Measurements from ENCODE around the gene COL12A1.

Gene COL12A1

DNA sequence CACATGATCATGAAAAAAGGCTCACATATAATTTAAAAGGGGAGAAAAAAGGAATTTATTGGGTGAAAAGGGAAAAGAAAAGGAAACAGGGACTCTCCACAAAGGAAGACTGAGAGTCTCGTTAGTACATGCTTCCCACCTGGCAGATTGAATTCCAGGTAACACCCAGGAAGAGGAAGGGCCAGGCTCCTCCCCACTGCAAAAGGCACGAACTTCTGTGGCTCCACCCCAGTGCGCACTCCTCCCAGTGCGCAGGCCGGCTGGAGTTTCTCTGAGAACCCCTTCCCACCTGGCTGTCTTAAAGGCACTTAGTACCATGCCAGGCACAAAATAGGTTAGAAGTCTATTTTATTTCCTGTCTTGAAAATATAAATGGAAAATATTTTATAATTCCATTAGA is 129.8 kb downstream of the COL12A1 start:
- no peak overlapping the region for H3K4me3 ChIP-seq (ENCODE audit: low read length)
- TF ChIP-seq ZNF274 (IDR thresholded peaks at IDR 0.05; ENCODE audit: low read depth, low read length), result no peak

GRCh38 chr6:75070244-75070643 is 135.6 kb downstream of the COL12A1 start:
- no peak overlapping the region for H3K4me3 ChIP-seq (ENCODE audit: low read length)
- no peak for TF ChIP-seq ZNF274 (IDR thresholded peaks at IDR 0.05; ENCODE audit: low read depth, low read length)

DNA sequence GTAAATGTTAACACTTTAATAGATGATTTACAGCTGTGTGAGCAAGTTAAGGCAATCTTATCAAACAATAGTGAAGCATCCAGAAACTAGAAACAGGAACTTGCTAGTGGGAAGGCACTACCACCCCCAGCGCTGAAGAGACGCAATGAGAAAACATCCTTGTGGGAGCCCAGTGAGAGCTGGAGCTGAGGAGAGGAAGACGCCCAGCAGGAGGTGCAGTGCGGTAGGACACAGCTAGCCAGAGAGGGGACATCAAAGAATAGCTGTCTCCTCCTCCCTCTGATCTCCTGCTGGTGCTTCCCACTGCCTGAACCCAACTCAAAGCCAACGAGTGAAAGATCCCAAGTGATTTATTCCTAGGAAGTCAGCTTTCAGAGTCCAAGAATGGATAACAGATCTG is 140.3 kb downstream of the COL12A1 start:
- H3K4me3 ChIP-seq (ENCODE audit: low read length), result no peak overlapping the region
- no peak for TF ChIP-seq ZNF274 (IDR thresholded peaks at IDR 0.05; ENCODE audit: low read depth, low read length)

GRCh38 chr6:75052491-75052890 is 153.4 kb downstream of the COL12A1 start:
- H3K4me3 ChIP-seq (ENCODE audit: low read length), result no peak overlapping the region
- no peak for TF ChIP-seq ZNF274 (IDR thresholded peaks at IDR 0.05; ENCODE audit: low read depth, low read length)

- H3K4me3 ChIP-seq (ENCODE audit: low read length), result no peak overlapping the region
- no peak for TF ChIP-seq ZNF274 (IDR thresholded peaks at IDR 0.05; ENCODE audit: low read depth, low read length)
Measured at GRCh38 chr6:75049308-75049707, 156.5 kb downstream of the COL12A1 start.

DNA sequence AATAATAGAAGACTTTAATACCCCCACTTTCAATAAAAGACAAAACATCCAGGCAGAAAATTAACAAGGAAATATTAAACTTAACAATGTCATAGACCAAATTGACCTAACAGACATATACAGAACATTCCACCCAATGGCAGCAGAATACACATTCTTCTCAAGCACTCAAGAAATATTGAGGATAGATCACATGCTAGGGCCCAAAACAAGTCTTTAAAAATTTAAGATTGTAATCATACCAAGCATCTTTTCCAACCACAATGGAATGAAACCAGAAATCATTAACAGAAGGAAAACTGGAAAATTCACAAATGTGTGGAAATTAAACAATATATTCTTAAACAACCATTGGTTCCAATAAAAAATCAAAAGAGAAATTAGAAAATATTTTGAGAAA is 161.0 kb downstream of the COL12A1 start:
- no peak for TF ChIP-seq ZNF274 (IDR thresholded peaks at IDR 0.05; ENCODE audit: low read depth, low read length)
- H3K4me3 ChIP-seq (ENCODE audit: low read length), result no peak overlapping the region

DNA sequence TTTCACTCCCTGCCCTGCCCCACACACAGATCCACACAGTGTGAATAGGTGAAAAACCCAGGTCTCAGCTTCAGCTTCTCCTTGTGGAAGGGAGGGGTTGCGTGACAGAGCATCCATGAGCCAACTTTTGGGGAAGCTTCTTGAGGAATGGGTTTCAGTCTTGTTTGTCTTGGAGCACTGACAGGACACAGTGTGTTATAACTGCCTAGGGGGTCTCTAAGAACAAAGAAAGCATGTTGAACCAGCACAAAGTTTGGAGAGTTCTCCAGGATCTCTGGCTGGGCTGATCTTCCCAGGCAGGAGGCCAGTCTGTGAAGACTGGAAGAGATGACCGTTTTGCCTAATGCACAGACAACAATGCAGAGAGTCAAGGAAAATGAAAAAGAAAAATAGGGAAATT is 164.5 kb downstream of the COL12A1 start:
- H3K4me3 ChIP-seq (ENCODE audit: low read length), result no peak overlapping the region
- no peak for TF ChIP-seq ZNF274 (IDR thresholded peaks at IDR 0.05; ENCODE audit: low read depth, low read length)

All from GM08714 (cell line).